IMR-90 (cell line): ENCODE results near the gene MAB21L1. TPM values are rescaled to one million over a fixed set of nuclear protein-coding genes. Genes with fewer than 3 reads are reported as not detected.

Source experiments
- ATAC-seq: fragments of 200-7000 bp; cut with Tn5 transposase; 2 replicates; pipeline ENCODE4 v1.9.1; 2020; ENCODE audit warnings: low read depth, mild to moderate bottlenecking, moderate library complexity
- BruUV-seq: library from RNA; stranded (reverse); fragments of 400-500 nt; replicated peaks from 2 replicates; lab custom pipeline; 2021; lab: Mats Ljungman, UMichigan
- CTCF ChIA-PET: fragments of 300-600 bp; formaldehyde crosslinking; extraction: SDS; loops from one replicate; lab custom pipeline; 2021; ENCODE audit warnings: antibody characterized with exemption; lab: Yijun Ruan, JAX
- POLR2A ChIA-PET: fragments of 300-600 bp; sonication (Branson Sonifier 250); formaldehyde crosslinking; loops from one replicate; lab custom pipeline; 2022; ENCODE audit warnings: antibody characterized with exemption; ENCODE audit not compliant: unreplicated experiment; lab: Charles Lee
- DNase-seq: peaks from one replicate; pipeline ENCODE4 v3.0.0; 2013
- H2AFZ ChIP-seq: replicated peaks from 2 replicates; pipeline ENCODE3; 2013; ENCODE audit warnings: low read length, mild to moderate bottlenecking; ENCODE audit not compliant: poor library complexity
- H2AK5ac ChIP-seq: 2 replicates; pipeline ENCODE4 v1.6.1; 2013; ENCODE audit warnings: low read depth, low read length, inconsistent platforms
- H2AK9ac ChIP-seq: replicated peaks from 2 replicates; pipeline ENCODE3; 2013; ENCODE audit warnings: mild to moderate bottlenecking, low read depth, low read length, moderate library complexity; ENCODE audit not compliant: poor library complexity
- H2BK120ac ChIP-seq: 2 replicates; pipeline ENCODE4 v1.6.1; 2013; ENCODE audit warnings: low read depth, low read length, inconsistent platforms
- H2BK15ac ChIP-seq: 3 replicates; pipeline ENCODE4 v1.6.1; 2013; ENCODE audit warnings: low read depth, low read length, inconsistent platforms
- H2BK20ac ChIP-seq: 2 replicates; pipeline ENCODE4 v1.6.1; 2013; ENCODE audit warnings: low read depth, mild to moderate bottlenecking, inconsistent platforms, low read length, moderate library complexity
- H2BK5ac ChIP-seq: 2 replicates; pipeline ENCODE4 v1.6.1; 2013; ENCODE audit warnings: mild to moderate bottlenecking, low read depth, low read length, inconsistent platforms; ENCODE audit not compliant: poor library complexity, severe bottlenecking
- H3K14ac ChIP-seq: replicated peaks from 2 replicates; pipeline ENCODE4 v1.6.1; 2013; ENCODE audit warnings: low read depth, low read length, inconsistent platforms
- H3K18ac ChIP-seq: 2 replicates; pipeline ENCODE4 v1.6.1; 2013; ENCODE audit warnings: low read depth, low read length, control low read depth
- H3K23ac ChIP-seq: 2 replicates; pipeline ENCODE4 v1.6.1; 2013; ENCODE audit warnings: low read depth, low read length, inconsistent platforms
- H3K27ac ChIP-seq: 2 replicates; pipeline ENCODE4 v1.5.1; 2013; ENCODE audit warnings: mild to moderate bottlenecking, control low read depth, low read length; ENCODE audit not compliant: insufficient read depth
- H3K27me3 ChIP-seq: 2 replicates; pipeline ENCODE4 v1.6.1; 2013; ENCODE audit warnings: low read length; ENCODE audit not compliant: control insufficient read depth, insufficient read depth
- H3K36me3 ChIP-seq: 2 replicates; pipeline ENCODE4 v1.6.1; 2013; ENCODE audit warnings: low read length, mixed read lengths; ENCODE audit not compliant: control insufficient read depth, insufficient read depth
- H3K4ac ChIP-seq: 2 replicates; pipeline ENCODE4 v1.6.1; 2013; ENCODE audit warnings: low read depth, low read length, inconsistent platforms
- H3K4me1 ChIP-seq: 2 replicates; pipeline ENCODE4 v1.6.1; 2013; ENCODE audit warnings: low read length, mixed read lengths; ENCODE audit not compliant: control insufficient read depth, insufficient read depth
- H3K4me2 ChIP-seq: 2 replicates; pipeline ENCODE4 v1.6.1; 2013; ENCODE audit warnings: low read depth, mild to moderate bottlenecking, control low read depth, low read length, moderate library complexity
- H3K4me3 ChIP-seq: 2 replicates; pipeline ENCODE4 v1.5.1; 2013; ENCODE audit warnings: low read depth, mild to moderate bottlenecking, control low read depth, low read length, moderate library complexity; ENCODE audit not compliant: insufficient read depth
- H3K56ac ChIP-seq: 2 replicates; pipeline ENCODE4 v1.6.1; 2013; ENCODE audit warnings: low read length, inconsistent platforms; ENCODE audit not compliant: insufficient read depth; ENCODE audit errors: extremely low read depth
- H3K79me1 ChIP-seq, 2 experiments: 2 replicates each; pipeline ENCODE4 v1.6.1; 2013; ENCODE audit warnings: low read length in 2 of 2, inconsistent platforms in 1 of 2, low read depth in 1 of 2
- H3K9ac ChIP-seq: 2 replicates; pipeline ENCODE4 v1.6.1; 2013; ENCODE audit warnings: low read depth, low read length, control low read depth
- H3K9me1 ChIP-seq: 2 replicates; pipeline ENCODE4 v1.6.1; 2013; ENCODE audit warnings: low read length, inconsistent platforms; ENCODE audit not compliant: insufficient read depth
- H3K9me3 ChIP-seq: 2 replicates; pipeline ENCODE4 v1.6.1; 2013; ENCODE audit warnings: low read length; ENCODE audit not compliant: control insufficient read depth, insufficient read depth
- H4K20me1 ChIP-seq: 2 replicates; pipeline ENCODE4 v1.6.1; 2013; ENCODE audit warnings: low read length, inconsistent platforms; ENCODE audit not compliant: insufficient read depth
- H4K5ac ChIP-seq: 2 replicates; pipeline ENCODE4 v1.6.1; 2013; ENCODE audit warnings: mild to moderate bottlenecking, low read depth, low read length, control low read depth
- H4K8ac ChIP-seq, 2 experiments: 2 replicates each; pipeline ENCODE4 v1.6.1; 2013; ENCODE audit warnings: low read depth in 2 of 2, low read length in 2 of 2, control low read depth in 1 of 2, inconsistent platforms in 1 of 2
- H4K91ac ChIP-seq: 2 replicates; pipeline ENCODE4 v1.6.1; 2013; ENCODE audit warnings: low read depth, low read length, inconsistent platforms; ENCODE audit not compliant: insufficient read depth
- BHLHE40 ChIP-seq: fragments of 150-350 bp; IDR thresholded peaks from 2 replicates; pipeline ENCODE4 v1.6.1; 2016; ENCODE audit warnings: mild to moderate bottlenecking, low read depth, low read length
- CEBPB ChIP-seq: IDR thresholded peaks from 2 replicates; pipeline ENCODE4 v1.6.1; 2012; ENCODE audit warnings: low read depth, low read length, improper control_type of control experiment
- CHD1 ChIP-seq: IDR thresholded peaks from 2 replicates; pipeline ENCODE4 v1.6.1; 2012; ENCODE audit warnings: low read depth, low read length, improper control_type of control experiment
- CTCF ChIP-seq: conservative IDR thresholded peaks from 2 replicates; pipeline ENCODE4 v1.5.1; 2012; ENCODE audit warnings: mild to moderate bottlenecking, low read depth, low read length, improper control_type of control experiment
- FOS ChIP-seq: fragments of 150-350 bp; IDR thresholded peaks from 2 replicates; pipeline ENCODE4 v1.6.1; 2016; ENCODE audit warnings: low read depth, low read length
- MAZ ChIP-seq: IDR thresholded peaks from 2 replicates; pipeline ENCODE4 v1.6.1; 2012; ENCODE audit warnings: low read depth, mild to moderate bottlenecking, low read length, improper control_type of control experiment, moderate library complexity, borderline replicate concordance
- MXI1 ChIP-seq: IDR thresholded peaks from 2 replicates; pipeline ENCODE4 v1.6.1; 2012; ENCODE audit warnings: low read depth, mild to moderate bottlenecking, low read length, moderate library complexity, borderline replicate concordance
- NFE2L2 ChIP-seq: fragments of 150-350 bp; IDR thresholded peaks from 2 replicates; pipeline ENCODE4 v1.6.1; 2016; ENCODE audit warnings: low read depth, mild to moderate bottlenecking, low read length
- POLR2A ChIP-seq: IDR thresholded peaks from 2 replicates; pipeline ENCODE4 v1.6.1; 2012; ENCODE audit warnings: mild to moderate bottlenecking, low read depth, low read length
- RAD21 ChIP-seq: IDR thresholded peaks from 2 replicates; pipeline ENCODE4 v1.6.1; 2012; ENCODE audit warnings: low read length, improper control_type of control experiment
- RCOR1 ChIP-seq: IDR thresholded peaks from 2 replicates; pipeline ENCODE4 v1.6.1; 2012; ENCODE audit warnings: mild to moderate bottlenecking, low read length, improper control_type of control experiment; ENCODE audit not compliant: insufficient replicate concordance
- RFX5 ChIP-seq: IDR thresholded peaks from 2 replicates; pipeline ENCODE4 v1.8.0; 2012; ENCODE audit warnings: low read depth, mild to moderate bottlenecking, low read length, moderate library complexity
- SMC3 ChIP-seq: fragments of 150-350 bp; IDR thresholded peaks from 2 replicates; pipeline ENCODE4 v1.6.1; 2016; ENCODE audit warnings: low read depth, mild to moderate bottlenecking, antibody characterized with exemption, low read length, moderate library complexity
- WGBS, 2 experiments: methylation state at CpG; one replicate each; pipeline versions ENCODE4 v1.1.5 to v1.1.7; 2013; ENCODE audit warnings: missing lambda C conversion rate in 2 of 2; ENCODE audit not compliant: insufficient read length in 1 of 2; ENCODE audit errors: extremely low coverage in 2 of 2; 5-methylcytosine and 5-hydroxymethylcytosine counted together
- dilution Hi-C: fragments of 300-500 bp; cut with HindIII; formaldehyde crosslinking; loops from one replicate; pipeline ENCODE4 v1.14.3; 2018; ENCODE audit warnings: low sequenced_read_pairs; ENCODE audit not compliant: unreplicated experiment
- in situ Hi-C: fragments of 300-500 bp; cut with MboI; formaldehyde crosslinking; loops from 3 replicates; pipeline ENCODE4 v1.14.3; 2019; ENCODE audit warnings: low sequenced_read_pairs, inconsistent platforms, mixed read lengths
- intact Hi-C: fragments of 100-400 bp; cut with micrococcal nuclease; formaldehyde crosslinking; loops from 2 replicates; pipeline ENCODE4 v1.10.0; 2022
- polyA plus RNA-seq, 3 experiments: library from polyadenylated mRNA; depleted of rRNA; stranded (reverse); fragments of >200 nt; gene quantifications; 2 replicates each; pipeline ENCODE4 v1.2.3, GENCODE V29; 2012; ENCODE audit warnings: low replicate concordance in 1 of 3
- total RNA-seq: library from RNA; depleted of rRNA; stranded (reverse); fragments of >200 nt; gene quantifications from 2 replicates; pipeline ENCODE4 v1.2.3, GENCODE V29; 2012

MAB21L1 gene
- total and polyA plus RNA-seq, 2 of the 4 experiments (the other 2 are of a cell fraction), result 0.53 to 0.72 TPM

- no peaks in the 10 kb centered on the region for H3K79me1 ChIP-seq
- H2BK5ac ChIP-seq, result no peak overlapping the region
- H2BK20ac ChIP-seq, result no peak overlapping the region
- CTCF ChIA-PET, result no interaction called here
- no TSS peak for BruUV-seq
- H3K36me3 ChIP-seq, result no peaks in the 10 kb centered on the region
- no peak overlapping the region for H3K4me2 ChIP-seq
- H2BK120ac ChIP-seq, result no peak overlapping the region
- H3K9me1 ChIP-seq, result no peaks in the 10 kb centered on the region
- ATAC-seq (no peak), DNase-seq (no peak)
- dilution Hi-C loops (no loop called here), intact Hi-C loops (no loop called here), in situ Hi-C loops (no loop called here)
- no peak overlapping the region for H3K23ac ChIP-seq
- H3K14ac ChIP-seq, result no peak overlapping the region
- no peak overlapping the region for H4K8ac ChIP-seq
- H3K4me3 ChIP-seq, result no peak overlapping the region
- H2AK9ac ChIP-seq, result no peak overlapping the region
- no peaks in the 10 kb centered on the region for H3K9me3 ChIP-seq
- H2AK5ac ChIP-seq, result no peak overlapping the region
- no peak overlapping the region for H3K4ac ChIP-seq
- no CpG with 5 or more reads among the region's 3 CpGs for WGBS, 2 experiments
- H2BK15ac ChIP-seq, result no peak overlapping the region
- no peak overlapping the region for H3K27ac ChIP-seq
- no peaks in the 10 kb centered on the region for H3K27me3 ChIP-seq
- H2AFZ ChIP-seq, result no peak overlapping the region
- no peak overlapping the region for H3K9ac ChIP-seq
- no peak overlapping the region for H4K5ac ChIP-seq
- POLR2A ChIA-PET, result no interaction called here
- TF ChIP-seq MAZ (no peak), CTCF (no peak), CHD1 (no peak), BHLHE40 (no peak), POLR2A (no peak), SMC3 (no peak), RCOR1 (no peak), FOS (no peak), RAD21 (no peak), MXI1 (no peak), NFE2L2 (no peak), CEBPB (no peak), RFX5 (no peak)
- H3K56ac ChIP-seq, result no peak overlapping the region
- H4K91ac ChIP-seq, result no peak overlapping the region
- H3K4me1 ChIP-seq, result no peaks in the 10 kb centered on the region
- H3K18ac ChIP-seq, result no peak overlapping the region
- H4K20me1 ChIP-seq, result no peaks in the 10 kb centered on the region
Measured at GRCh38 chr13:35524171-35524570, 47.7 kb upstream of the MAB21L1 start.
